CD4-positive, alpha-beta T cell treated with Interleukin-6 at 100 ng/mL for 8 hours (primary cell): ENCODE measurements around the gene ST3GAL5.
A peak's percentile ranks its signal among the peaks of the same experiment; 100 is the strongest.
"Not testable (repeated sequence)": the region's sequence is repeated elsewhere in the genome, so short reads cannot be mapped to it uniquely, and the experiment has no call there.

Experiments
- DNase-seq: peaks from one replicate; pipeline ENCODE4 v3.0.0-alpha.2; 2020; ENCODE audit warnings: mixed read lengths, low spot score

The ST3GAL5 gene

GRCh38 chr2:85834466-85834865 lies 54.3 kb downstream of the ST3GAL5 start:
- DNase-seq = no peak

- no peak for DNase-seq
Measured at GRCh38 chr2:85831735-85832134, 57.1 kb downstream of the ST3GAL5 start.

GRCh38 chr2:85830645-85831044 lies 58.1 kb downstream of the ST3GAL5 start:
- peak; percentile 18 for DNase-seq

- not testable (repeated sequence) for DNase-seq
Measured at GRCh38 chr2:85829394-85829793, 59.4 kb downstream of the ST3GAL5 start.

GRCh38 chr2:85828725-85829124 lies 60.1 kb downstream of the ST3GAL5 start:
- no peak for DNase-seq

GRCh38 chr2:85827879-85828569 lies 60.8 kb downstream of the ST3GAL5 start:
- no peak for DNase-seq

- DNase-seq = peak; percentile 77
Measured at GRCh38 chr2:85826990-85827878, 61.6 kb downstream of the ST3GAL5 start.

GRCh38 chr2:85823951-85824350 lies 64.8 kb downstream of the ST3GAL5 start:
- DNase-seq = no peak

GRCh38 chr2:85822766-85823165 lies 66.0 kb downstream of the ST3GAL5 start:
- DNase-seq = no peak

GRCh38 chr2:85819811-85820510 lies 68.8 kb downstream of the ST3GAL5 start:
- no peak for DNase-seq

GRCh38 chr2:85814802-85815550 lies 73.8 kb downstream of the ST3GAL5 start:
- DNase-seq = no peak

- DNase-seq = peak; percentile 70
Measured at GRCh38 chr2:85813982-85814801, 74.6 kb downstream of the ST3GAL5 start.

- DNase-seq = no peak
Measured at GRCh38 chr2:85813211-85813981, 75.4 kb downstream of the ST3GAL5 start.

GRCh38 chr2:85812094-85812735 lies 76.6 kb downstream of the ST3GAL5 start:
- DNase-seq = no peak

GRCh38 chr2:85811180-85812093 lies 77.4 kb downstream of the ST3GAL5 start:
- no peak for DNase-seq

- no peak for DNase-seq
Measured at GRCh38 chr2:85810371-85811179, 78.2 kb downstream of the ST3GAL5 start.

- DNase-seq = no peak
Measured at GRCh38 chr2:85807756-85808155, 81.0 kb downstream of the ST3GAL5 start.
